Heart right ventricle (tissue), 16 donors: ENCODE data around the gene PPP6R1. TPM values are rescaled to one million over a fixed set of nuclear protein-coding genes. Genes with fewer than 3 reads are reported as not detected.

Source experiments
- ATAC-seq, 8 donors: fragments of 200-7000 bp; cut with Tn5 transposase; one replicate each; pipeline ENCODE4 v1.9.1; 2020; ENCODE audit warnings: mild to moderate bottlenecking in 8 of 8, moderate library complexity in 8 of 8, moderate number of reproducible peaks in 1 of 8
- DNase-seq, 2 donors: peaks; one replicate each; pipeline ENCODE4 v3.0.0-alpha.2; 2020
- H3K27ac ChIP-seq, 10 donors: fragments of 200-600 bp; sonication (generic) in 2 of 10; one replicate each; pipeline versions ENCODE4 v1.5.0 to v1.8.0; 2020 to 2022; ENCODE audit warnings: mild to moderate bottlenecking in 3 of 10
- H3K27me3 ChIP-seq, 7 donors: fragments of 200-600 bp; one replicate each; pipeline ENCODE4 v1.8.0; 2021 to 2022; ENCODE audit warnings: mild to moderate bottlenecking in 2 of 7
- H3K36me3 ChIP-seq, 9 donors: fragments of 200-600 bp; sonication (generic) in 1 of 9; one replicate each; pipeline versions ENCODE4 v1.5.0 to v1.8.0; 2020 to 2022; ENCODE audit warnings: mild to moderate bottlenecking in 2 of 9
- H3K4me1 ChIP-seq, 9 donors: fragments of 200-600 bp; sonication (generic) in 1 of 9; one replicate each; pipeline versions ENCODE4 v1.5.0 to v1.8.0; 2020 to 2022; ENCODE audit warnings: mild to moderate bottlenecking in 4 of 9
- H3K4me3 ChIP-seq, 10 donors: fragments of 200-600 bp; sonication (generic) in 2 of 10; one replicate each; pipeline versions ENCODE4 v1.5.0 to v1.8.0; 2020 to 2022; ENCODE audit warnings: mild to moderate bottlenecking in 7 of 10, moderate library complexity in 2 of 10
- H3K9me3 ChIP-seq, 11 donors: fragments of 200-600 bp in 10 of 11; sonication (generic) in 2 of 11; one replicate each; pipeline versions ENCODE4 v1.5.0 to v1.8.0; 2013 to 2022; ENCODE audit warnings: mild to moderate bottlenecking in 2 of 11, control low read depth in 1 of 11, moderate library complexity in 1 of 11
- CTCF ChIP-seq, 9 donors: fragments of 200-600 bp; sonication (generic) in 2 of 9; IDR thresholded peaks; one replicate each; pipeline versions ENCODE4 v1.5.0 to v1.8.0; 2021 to 2022; ENCODE audit warnings: antibody characterized with exemption in 9 of 9, mild to moderate bottlenecking in 5 of 9, moderate library complexity in 1 of 9
- WGBS, 2 donors: extraction: QIAGEN DNeasy Blood & Tissue Kit; methylation state at CpG; one replicate each; pipeline ENCODE4 v1.1.7; 2013; ENCODE audit warnings: inconsistent platforms in 1 of 2; 5-methylcytosine and 5-hydroxymethylcytosine counted together
- intact Hi-C, 10 donors: fragments of 100-400 bp; cut with DNase I; formaldehyde crosslinking; loops; one replicate each; pipeline versions ENCODE4 v1.11.1 to v1.14.2; 2022
- polyA plus RNA-seq, 2 donors: library from polyadenylated mRNA; stranded (reverse); fragments of 200-250 nt; gene quantifications; one replicate each; pipeline ENCODE4 v1.2.3, GENCODE V29; 2013
- total RNA-seq, 10 donors: library from RNA; stranded (reverse); fragmentation: NEBNext Ultra II Directional in 3 of 10; extraction: Animal tissue kit (Norgen Biotek cat#: 25700) in 3 of 10; gene quantifications; one replicate each; pipeline versions ENCODE4 v1.2.1 to v1.2.4, GENCODE V29; 2021 to 2023
- donor health status: Arrhythmogenic right ventricular cardiomyopathy.
- donor health status: ischemic (EF 13 %, LVEDD 7.1; RV severe dilation, severe dysfunction).
- donor health status: healthy with polysubstance abuse.
- donor health status: DM: no; HTN: yes; CAD: no.
- donor health status: DM: no; HTN: no; CAD: no.
- donor health status: ischemic (EF 25% LVEDD 6.9; RV normal size, moderate dysfunction).
- donor health status: ischemic (EF 25% LVEDD 5.7; RV mildly dilated, moderate dysfunction).
- donor health status: healthy.
- donor health status: DM: yes; HTN: yes; CAD: no.
- donor health status: Ischemic cardiomyopathy.
- donor health status: ischemic (EF 35%, LVEDD 5.7; RV mildly dilated, moderate dysfunction).
- donor health status: nonischemic (EF 11% LVEDD 7.7; RV severe dilation, severe dysfunction).
- donor health status: DM: yes; HTN: yes; CAD: no.
- donor health status: PGD.
- donor health status: ischemic (EF 29% LVEDD 5.4; RV normal size, mild dysfunction).
- donor health status: nonischemic (EF 23%, LVEDD 6.1; RV moderate dilation, normal function).

Gene PPP6R1
- total and polyA plus RNA-seq, 12 donors = 31.1 to 51.3 (median 38.7) TPM

- Histone ChIP-seq H3K36me3 (peaks cover 0 to 20% (median 0%) of the 10 kb centered on the region in 9 donors), H3K27me3 (no peaks in the 10 kb centered on the region), H3K4me1 (peaks cover 9 to 85% (median 63%) of the 10 kb centered on the region in 9 donors), H3K27ac (peak overlapping the region in 7 of 10 donors; percentile 15 to 98 (median 53)), H3K4me3 (peak overlapping the region in 6 of 10 donors; percentile 19 to 95 (median 33)), H3K9me3 (no peaks in the 10 kb centered on the region)
- 73% methylated on average over 23 of the region's 23 CpGs for WGBS, 2 donors
- intact Hi-C loops = no loop called here
- ATAC-seq (no peak), DNase-seq (no peak)
- TF ChIP-seq CTCF (IDR thresholded peaks at IDR 0.05) = no peak
Observed at GRCh38 chr19:55253842-55254624, 4.8 kb downstream of the PPP6R1 start.

- ATAC-seq (no peak), DNase-seq (no peak)
- WGBS, 2 donors = 85 to 86% methylated on average over 21 of the region's 21 CpGs
- peaks cover 13 to 94% (median 73%) of the 10 kb centered on the region in 9 donors for H3K4me1 ChIP-seq
- H3K36me3 ChIP-seq = peaks cover 0 to 28% (median 0%) of the 10 kb centered on the region in 9 donors
- intact Hi-C loops = no loop called here
- H3K27me3 ChIP-seq = no peaks in the 10 kb centered on the region
- H3K9me3 ChIP-seq = no peaks in the 10 kb centered on the region
- no peak for TF ChIP-seq CTCF (IDR thresholded peaks at IDR 0.05)
- H3K4me3 ChIP-seq = peak overlapping the region in 1 of 10 donors; percentile 95
- H3K27ac ChIP-seq = peak overlapping the region in 2 of 10 donors; percentile 20 to 98
Observed at GRCh38 chr19:55252760-55253663, 5.8 kb downstream of the PPP6R1 start.

GRCh38 chr19:55251341-55252081, 7.3 kb downstream of the PPP6R1 start:
- ATAC-seq (peak in 1 of 8 donors; percentile 20), DNase-seq (no peak)
- H3K4me3 ChIP-seq = no peak overlapping the region
- peak overlapping the region in 6 of 10 donors; percentile 19 to 98 (median 38) for H3K27ac ChIP-seq
- no peak for TF ChIP-seq CTCF (IDR thresholded peaks at IDR 0.05)
- H3K36me3 ChIP-seq = peaks cover 0 to 35% (median 0%) of the 10 kb centered on the region in 9 donors
- WGBS, 2 donors = 57 to 65% methylated on average over 19 of the region's 19 CpGs
- H3K27me3 ChIP-seq = no peaks in the 10 kb centered on the region
- peaks cover 16 to 91% (median 71%) of the 10 kb centered on the region in 9 donors for H3K4me1 ChIP-seq
- no peaks in the 10 kb centered on the region for H3K9me3 ChIP-seq
- intact Hi-C loops = no loop called here
